Activated naive CD4-positive, alpha-beta T cell treated with Interleukin-2 at 50 U/mL for 16 hours (primary cell): ENCODE measurements around the gene CRLF1.

ENCODE experiments used
- DNase-seq: peaks from one replicate; pipeline ENCODE4 v3.0.0-alpha.2; 2020

The CRLF1 gene, protein sequence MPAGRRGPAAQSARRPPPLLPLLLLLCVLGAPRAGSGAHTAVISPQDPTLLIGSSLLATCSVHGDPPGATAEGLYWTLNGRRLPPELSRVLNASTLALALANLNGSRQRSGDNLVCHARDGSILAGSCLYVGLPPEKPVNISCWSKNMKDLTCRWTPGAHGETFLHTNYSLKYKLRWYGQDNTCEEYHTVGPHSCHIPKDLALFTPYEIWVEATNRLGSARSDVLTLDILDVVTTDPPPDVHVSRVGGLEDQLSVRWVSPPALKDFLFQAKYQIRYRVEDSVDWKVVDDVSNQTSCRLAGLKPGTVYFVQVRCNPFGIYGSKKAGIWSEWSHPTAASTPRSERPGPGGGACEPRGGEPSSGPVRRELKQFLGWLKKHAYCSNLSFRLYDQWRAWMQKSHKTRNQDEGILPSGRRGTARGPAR

DNA sequence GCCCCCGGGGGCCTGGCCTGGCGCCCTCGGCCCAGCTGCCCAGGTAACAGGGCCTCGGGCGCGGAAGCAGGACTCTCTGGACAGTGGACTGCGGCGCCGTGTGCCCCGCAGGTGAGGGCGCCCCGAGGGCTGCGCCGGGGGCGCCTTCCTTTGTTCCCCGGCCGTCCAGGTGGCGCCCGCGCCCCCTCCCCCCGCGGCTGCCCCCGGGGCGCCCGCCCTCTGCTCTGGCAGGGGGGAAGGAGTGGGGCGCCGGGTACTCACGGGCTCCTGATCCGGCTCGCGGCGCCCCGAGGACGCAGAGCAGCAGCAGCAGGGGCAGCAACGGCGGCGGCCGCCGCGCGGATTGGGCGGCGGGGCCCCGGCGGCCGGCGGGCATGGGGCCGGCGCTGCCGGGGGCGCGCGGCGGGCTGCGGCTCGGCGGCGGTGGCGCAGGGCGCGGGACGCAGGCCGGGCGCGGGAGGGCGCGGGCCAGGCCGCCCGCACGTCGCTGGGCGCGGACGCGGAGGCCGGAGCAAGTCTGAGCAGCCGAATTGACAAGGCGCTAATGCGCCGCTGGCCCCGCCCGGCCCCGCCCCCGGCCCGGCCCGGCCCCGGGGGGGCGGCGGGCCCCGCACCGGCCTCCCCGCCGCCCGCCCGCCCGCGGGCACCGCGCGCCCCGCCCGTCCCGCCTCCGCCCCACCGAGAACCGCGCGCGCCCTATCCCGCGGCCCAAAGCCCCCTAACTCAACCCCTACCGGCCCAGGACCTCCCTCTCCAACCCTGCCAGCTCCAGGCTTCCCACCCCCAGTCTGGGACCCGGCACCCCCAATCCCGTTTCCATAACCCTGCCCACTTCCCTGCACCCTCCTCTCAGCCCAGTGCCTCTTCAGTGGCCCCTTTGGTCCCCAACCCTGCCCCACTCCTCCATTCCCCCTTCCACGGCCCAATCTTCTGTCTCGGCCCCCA is at the start of gene CRLF1:
Gene CRLF1 (minus strand): TSS at position 519 of the 945 bp plus-strand sequence. CDS start 143 bp downstream, at position 376.
- DNase-seq = no peak

DNA sequence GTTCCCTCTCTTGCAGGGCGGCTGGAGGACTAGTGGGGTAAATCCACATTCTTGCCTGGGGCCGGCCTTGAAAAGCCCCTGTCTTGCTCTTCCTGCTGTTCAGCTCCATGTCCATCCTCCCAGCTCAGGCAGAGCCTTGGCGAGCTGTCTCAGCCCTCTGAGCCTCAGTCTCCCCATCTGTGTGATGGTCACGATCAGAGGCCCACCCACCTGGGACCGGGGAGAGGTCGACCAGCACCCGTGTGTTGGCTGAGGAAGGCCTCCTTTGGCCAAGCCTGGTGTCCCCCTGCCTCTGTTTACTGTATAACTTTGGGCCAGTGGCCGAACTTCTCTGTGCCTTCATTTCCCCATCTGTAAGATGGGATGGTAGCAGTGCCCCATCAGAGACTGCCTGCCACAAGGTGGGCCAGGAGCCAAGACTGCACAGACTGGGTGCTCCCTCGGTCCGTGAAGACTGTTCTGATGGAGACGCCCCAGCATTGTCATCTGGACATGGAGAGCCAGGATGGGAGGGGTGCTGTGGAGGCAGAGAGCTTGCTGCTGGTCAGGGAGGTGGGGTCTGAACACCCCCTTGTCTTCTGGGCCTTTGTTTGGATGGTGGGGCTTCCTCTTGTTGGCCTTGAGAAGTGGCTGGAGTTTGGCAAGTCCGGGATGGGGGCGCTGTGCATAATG is 48.7 kb upstream of the CRLF1 start:
- no peak for DNase-seq

DNA sequence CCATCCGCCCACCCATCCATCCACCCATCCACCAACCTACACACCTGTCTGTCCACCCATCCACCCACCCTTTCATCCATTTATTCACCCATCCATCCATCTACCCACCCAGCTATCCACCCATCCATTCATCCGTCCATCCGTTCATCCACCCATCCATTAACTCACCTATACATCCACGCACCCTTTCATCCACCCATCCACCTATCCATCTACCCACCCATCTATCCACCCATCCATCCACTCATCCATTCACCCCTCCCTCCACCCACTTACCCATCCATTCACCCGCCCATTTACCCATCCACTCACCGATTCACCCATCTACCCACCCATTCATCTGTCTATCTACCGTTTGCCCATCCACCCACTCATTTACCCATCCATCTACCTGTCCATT is 47.9 kb upstream of the CRLF1 start:
- no peak for DNase-seq

DNA sequence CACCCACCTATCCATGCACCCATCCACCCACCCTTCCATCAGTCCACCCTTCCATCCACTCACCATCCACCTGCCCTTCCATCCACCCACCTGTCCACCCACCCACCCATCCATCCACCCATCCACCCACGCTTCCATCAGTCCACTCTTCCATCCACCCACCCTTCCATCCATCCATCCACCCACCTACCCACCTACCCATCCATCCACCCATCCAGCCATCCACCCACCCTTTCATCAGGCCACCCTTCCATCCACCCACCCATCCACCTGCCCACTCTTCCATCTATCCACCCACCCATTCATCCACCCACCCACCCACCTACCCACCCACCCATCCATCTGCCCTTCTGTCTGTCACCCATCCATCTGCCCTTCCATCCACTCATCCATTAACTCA is 47.3 kb upstream of the CRLF1 start:
- DNase-seq = no peak

DNA sequence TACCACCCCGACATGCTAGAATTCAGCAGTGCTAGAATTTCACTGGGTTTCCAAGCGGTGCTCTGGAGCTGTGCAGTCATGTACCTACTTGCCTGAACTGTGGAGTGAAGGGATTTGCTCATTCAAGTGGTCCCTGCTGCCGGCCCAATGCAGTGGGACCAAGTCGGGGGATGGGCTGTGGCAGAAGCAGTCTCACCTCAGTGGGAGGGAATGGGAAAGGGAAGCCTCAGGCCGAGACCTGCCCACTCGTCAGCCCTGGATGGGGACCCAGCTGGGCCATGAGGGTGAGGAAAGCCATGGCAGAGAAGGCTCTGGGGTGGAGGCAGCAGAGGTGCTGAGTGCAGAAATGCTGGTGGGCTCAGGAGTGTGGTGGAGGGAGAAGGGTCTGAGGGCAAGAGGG is 45.1 kb upstream of the CRLF1 start:
- DNase-seq = no peak

DNA sequence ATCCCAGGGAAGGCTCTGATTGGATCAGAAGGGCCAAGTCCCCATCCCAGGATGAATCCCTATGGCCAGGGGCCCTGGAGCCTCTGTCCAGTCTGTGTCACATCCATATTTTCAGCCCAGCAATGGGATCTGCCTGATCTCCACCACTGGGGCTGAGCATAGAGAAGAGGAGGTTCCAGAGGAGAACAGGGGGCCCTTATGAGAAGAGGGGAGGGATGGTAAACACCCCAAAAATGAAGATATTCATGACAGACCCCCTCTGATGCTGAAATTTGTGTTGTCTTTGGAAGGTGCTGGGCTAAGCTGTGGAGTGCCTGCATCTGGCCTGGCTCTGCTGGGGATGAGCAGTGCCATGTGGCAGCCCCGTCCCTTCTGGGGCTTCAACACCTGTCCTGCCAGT is 44.7 kb upstream of the CRLF1 start:
- no peak for DNase-seq

DNA sequence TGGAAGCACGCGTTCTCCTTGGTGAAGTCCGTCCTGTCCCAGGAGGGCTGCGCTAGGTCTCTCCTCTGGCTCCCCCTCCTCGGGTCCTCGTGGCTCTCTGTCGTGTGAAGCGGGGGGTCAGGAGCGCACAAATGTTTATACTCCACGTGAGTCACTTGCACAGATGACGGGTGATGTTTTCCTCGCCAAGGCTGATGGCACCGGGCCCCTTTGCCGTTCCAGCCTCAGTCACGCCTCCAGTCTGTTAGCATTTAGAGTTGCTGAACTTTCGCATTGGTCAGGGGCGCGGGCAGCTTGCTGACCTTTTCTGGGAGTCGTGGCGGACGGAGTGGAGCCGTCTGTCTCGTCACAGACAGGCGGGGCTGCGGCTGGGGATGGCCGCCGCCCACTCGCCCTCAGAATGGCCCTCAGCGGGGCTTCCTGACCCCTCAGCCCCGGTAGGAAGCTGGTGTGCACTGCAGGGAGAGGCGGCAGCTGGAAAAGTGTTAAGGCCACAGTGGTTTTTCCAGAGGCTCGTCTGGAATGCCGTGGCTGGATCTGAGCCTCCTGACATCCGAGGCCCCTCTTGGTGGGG is 44.0 kb upstream of the CRLF1 start:
- no peak for DNase-seq

DNA sequence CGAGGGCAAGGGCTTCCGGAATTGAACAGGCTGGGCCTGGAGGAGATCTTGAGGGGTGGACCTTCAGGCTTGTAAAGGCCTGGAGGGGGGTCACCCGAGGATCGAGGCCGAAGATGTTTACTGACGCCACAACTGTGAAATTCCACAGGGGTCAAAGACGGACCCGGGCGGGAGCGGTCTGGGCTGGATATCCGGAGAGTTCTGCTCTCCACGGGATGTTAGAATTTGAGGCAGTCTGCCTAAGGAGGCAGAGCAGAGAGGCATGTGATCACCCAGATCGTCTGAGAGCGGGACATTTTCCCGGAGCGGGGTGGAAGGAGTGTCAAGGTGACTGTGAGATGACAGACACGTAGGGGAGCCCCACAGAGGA is 43.4 kb upstream of the CRLF1 start:
- no peak for DNase-seq

DNA sequence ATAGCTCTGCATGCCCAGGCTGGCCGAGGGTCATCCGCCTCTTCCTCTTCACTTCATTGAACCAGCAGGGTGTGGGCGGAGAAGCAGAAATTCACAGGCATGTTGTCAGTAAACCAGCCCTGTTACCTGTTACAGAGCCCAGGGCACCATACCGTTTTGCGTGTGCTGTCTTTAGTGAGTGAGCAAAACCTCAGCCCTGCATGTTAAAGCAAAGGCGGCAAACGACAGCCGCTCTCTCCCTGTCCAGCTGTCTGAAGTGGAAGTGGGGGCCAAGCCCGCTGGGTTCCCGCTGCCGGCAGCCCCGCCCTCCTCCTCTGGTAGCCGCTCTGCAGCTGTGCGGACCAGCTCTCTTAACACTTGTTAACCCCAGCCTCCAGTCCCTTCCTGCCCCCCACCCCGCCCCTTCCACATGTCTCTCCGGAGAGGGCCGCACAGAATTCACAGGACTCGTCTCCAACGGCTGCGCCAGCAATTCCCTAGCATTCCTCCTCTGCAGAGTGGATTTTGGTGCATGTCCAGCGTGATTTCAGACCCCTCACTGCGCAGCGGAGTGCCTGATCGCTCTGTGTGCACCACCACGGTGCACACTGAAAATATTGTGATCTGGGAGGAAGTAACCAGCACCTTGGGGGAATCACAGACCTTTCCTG is 42.9 kb upstream of the CRLF1 start:
- no peak for DNase-seq

DNA sequence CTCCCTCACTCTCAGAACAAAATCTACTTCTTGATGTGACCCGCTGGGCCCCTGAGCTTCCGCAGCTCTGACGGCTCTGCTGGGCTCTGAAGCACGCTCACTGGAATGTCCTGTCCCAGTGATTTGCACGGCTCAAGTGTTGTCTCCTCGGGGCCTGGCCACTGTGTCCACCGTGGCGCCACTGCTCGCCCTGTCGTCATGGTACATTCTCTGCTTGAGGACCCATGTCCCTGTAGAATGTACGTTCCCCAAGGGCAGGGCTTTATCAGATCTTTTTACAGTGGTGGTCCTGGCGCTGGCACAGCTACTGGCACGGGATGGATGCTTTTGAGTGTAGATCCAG is 42.3 kb upstream of the CRLF1 start:
- DNase-seq = no peak

DNA sequence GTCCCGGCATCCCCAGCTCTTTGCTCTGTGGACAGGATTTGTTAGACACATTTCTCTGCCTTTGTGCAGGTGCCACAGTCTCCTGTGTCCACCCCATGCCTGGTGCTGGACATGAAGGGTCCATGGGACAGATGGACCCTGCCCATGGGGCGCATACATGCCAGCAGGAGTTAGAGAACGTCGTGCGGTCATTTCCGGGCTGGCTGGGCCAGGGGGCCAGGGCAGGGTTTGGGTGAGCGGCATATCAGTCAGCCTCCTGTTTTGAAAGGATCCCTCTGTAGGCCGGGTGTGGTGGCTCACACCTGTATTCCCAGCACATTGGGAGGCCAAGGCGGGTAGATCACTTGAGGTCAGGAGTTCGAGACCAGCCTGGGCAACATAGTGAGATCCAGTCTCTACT is 41.2 kb upstream of the CRLF1 start:
- DNase-seq = no peak

DNA sequence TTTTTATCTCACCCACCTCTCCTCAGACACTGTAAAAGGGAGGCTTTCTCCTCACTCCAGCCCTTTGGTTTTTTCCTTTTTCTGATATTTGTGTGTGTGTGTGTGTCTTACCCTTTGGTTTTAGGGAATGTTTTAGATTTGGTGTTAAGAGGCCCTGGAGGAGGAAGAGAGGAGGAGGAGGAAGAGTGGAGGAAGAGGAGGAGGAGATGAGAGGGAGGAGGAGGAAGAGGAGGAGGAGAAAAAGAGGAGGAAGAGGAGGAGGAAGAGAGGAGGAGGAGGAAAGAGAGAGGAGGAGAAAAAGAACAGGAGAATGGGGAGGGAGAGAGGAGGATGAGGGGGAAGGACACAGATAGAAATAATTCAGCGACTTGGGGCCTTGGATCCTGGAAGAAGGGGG is 40.8 kb upstream of the CRLF1 start:
- DNase-seq = no peak

DNA sequence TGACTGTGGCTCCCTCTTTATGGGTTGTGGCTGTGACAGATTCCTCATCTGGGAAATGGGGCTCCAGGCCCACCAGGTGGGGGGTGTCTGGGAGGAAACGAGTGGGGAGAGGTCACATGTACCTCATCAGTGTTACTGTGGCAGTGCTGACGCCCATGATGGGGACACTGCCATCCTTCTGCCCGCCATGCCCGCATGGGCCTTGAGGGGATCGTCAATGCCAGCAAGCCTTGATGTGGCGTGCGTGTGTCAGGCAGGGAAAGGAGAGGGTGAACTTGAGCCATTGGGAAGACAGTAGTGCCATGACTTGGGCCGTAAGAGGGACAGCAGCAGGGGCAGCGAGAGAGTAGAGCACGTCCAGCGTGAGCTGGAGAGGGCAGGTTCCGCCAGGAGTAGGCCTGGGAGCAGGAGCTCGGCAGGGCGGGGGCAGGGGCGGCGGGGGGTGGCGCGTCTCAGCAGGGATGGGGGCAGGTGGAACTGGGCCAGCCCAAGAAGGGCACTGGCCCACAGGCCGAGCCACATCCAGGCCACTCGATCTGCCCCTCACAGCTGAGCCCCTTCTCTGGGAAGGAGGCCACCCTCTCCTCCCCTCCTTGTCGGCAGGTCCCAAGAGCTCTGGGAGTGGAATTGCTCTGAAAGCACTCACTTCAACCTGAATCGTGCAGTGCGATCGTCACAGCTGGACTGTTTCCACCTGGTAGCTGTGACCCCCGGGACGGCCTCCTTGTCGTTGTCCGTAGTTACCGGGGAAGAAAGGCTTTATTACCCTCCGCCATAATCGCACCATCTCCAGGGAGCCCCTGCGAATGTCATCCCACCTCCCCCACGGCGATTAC is 40.2 kb upstream of the CRLF1 start:
- no peak for DNase-seq

DNA sequence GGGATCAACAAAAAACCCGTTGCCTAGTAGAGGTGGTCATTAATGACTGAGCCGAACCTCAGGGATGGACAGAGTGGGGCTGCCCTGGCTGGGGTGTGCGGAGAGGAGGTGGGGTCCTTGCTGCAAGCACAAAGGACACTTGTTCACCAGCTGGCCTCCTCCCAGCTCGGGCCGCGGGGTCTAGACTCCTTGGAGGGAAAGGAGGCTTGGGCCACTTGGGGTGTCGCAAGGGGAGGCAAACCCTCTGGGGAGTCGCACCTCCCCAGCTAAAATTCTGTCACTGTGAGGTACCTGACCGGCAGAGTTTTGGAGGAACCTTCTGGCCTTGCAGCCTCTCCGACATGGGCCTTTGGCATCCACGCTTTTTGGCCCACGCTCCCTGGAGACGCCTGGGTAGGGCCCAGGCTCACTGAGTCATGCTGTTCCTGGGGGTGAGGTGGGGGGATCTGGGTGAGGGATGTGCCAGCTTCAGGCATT is 38.5 kb upstream of the CRLF1 start:
- DNase-seq = no peak

DNA sequence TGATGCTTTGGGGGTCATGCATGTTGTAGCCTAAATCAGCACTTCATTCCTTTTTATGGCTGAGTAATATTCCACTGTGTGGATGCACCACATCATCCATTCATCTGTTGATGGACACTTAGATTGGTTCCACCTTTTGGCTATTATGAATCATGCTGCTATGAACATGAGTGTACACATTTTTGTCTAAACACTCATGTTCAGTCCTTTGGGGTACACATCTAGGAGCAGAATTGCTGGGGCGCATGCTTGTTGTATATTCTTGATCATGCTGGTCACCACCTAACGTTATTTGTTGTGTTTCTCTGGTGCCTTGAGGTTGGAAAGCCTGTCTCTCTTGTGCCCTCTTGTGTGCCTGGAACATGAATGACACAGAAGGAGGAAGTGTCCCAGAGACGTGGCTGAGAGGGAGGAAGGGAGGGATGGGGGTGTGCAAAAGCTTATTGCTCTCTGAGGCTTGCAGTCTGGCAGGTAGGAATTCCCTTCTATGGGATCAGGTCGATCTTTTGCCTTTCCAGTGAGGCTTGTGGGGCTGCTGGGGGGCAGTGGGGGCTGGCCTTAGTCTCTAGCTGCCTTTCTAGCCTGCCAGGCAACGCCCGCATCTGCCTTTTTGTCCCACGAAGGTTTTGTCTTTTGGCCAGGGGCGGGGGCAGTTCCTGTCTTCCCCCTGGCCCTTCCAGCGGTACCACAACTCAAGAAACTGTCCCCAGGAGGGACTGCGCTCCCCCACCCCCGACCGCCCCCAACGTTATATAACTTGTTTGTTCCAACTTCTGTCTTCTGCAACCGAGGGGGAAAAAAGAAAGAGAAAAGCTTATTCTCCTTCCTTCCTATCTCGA is 37.8 kb upstream of the CRLF1 start:
- no peak for DNase-seq

DNA sequence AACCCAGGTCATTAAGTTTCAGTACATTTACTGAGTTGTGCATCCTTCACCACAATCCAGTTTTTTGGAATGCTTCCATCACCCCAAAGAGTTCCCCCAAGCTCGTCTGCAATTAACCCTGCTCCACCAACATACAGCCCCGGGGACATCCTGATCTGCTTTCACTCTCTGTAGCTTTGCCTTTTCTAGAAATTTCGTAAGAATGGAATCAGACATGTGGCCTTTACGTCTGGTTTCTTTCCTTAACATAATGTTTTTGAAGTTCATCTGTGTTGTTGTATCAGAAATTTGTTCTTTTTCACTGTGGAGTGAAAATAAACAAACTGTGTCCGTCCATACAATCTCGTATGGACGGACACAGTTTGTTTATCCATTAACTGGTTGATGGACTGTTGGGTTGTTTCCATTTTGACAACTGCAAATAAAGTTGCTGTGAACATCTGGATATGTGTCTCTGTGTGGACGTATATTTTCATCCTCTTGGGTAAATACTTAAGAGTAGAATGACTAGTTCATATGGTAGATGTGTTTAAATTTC is 33.2 kb upstream of the CRLF1 start:
- no peak for DNase-seq

DNA sequence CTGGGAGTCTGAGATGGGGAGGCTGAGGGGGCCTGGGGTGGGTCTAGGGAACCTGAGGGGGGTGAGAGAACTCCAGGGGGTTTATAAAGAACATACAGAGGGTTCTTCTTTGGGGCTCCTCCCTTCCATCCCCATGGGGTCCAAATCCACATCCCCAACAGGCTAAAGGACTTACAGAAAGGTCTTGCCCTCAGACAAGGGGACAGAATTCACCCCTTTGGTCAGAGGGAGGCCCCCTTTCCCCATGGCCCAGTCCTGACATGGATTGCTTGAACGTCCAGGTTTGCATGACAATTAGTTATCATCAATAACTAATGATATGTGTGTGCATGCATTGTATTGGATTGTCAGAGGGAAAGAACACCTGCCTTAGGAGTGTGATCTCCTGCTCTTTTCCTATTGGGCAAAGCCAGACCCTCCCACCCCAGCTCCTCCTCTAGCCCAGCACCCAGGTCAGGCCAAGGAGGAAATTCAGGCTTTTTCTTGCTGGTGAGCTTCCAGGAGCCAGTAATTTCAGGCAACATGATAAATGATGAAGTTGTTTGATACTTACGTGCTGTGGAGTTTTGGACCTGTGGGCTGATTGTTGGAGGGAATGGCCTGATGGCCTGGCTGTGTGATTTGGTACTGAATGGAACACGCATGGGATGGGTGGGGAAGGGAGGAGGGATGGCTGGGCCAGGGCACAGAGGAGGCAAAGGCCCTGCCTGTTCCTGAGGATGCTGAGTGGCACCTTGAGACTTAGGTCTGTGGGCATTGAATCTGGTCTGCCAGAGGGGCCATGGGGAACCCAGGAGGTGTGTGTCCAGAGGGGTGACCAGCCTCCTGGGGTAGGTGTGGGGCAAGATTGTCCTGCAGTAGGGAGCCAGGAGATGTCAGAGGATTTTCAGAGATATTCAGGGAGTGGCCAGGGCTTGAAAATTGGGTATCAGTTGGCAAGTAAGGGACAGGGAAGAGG is 31.4 kb upstream of the CRLF1 start:
- no peak for DNase-seq

DNA sequence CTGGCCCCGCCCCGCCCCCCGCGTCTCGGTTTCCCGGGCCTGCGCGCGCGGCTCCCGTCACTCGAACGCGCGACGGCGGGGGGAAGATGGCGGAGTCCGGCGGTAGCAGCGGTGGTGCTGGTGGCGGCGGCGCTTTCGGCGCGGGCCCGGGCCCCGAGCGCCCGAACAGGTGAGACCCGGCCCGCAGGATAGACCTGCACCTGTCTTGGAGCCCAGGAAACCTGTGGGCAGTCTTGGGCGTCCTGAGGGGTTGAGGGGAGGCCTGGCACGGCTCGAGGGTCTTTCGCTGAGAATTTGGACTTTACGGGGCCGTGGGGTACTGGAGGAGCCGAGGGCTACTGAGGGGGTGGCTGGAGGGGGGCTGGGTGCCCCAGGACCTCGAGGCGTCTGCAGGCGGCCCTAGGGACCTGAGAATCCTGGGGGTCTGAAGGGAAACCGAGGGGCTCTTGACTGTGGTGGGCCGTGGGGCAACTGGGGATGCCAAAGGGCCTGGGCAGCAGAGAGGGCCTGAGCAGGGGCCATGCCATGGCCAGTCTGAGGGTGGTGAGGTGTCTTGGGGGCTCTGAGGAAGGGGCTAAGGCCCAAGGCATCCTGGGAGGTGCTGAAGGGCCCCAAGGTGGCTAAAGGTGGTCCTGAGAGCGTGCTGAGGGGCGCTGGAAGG is 30.5 kb upstream of the CRLF1 start, which contains the start of gene KLHL26:
Gene KLHL26 (plus strand): TSS at position 60 of the 661 bp plus-strand sequence. CDS start 27 bp downstream, at position 87.
- no peak for DNase-seq
